ENCODE data around the gene PHC3.
A peak's percentile ranks its signal among the peaks of the same experiment; 100 is the strongest.
"Not testable (repeated sequence)": the region's sequence is repeated elsewhere in the genome, so short reads cannot be mapped to it uniquely, and the experiment has no call there.

Gene PHC3

DNA sequence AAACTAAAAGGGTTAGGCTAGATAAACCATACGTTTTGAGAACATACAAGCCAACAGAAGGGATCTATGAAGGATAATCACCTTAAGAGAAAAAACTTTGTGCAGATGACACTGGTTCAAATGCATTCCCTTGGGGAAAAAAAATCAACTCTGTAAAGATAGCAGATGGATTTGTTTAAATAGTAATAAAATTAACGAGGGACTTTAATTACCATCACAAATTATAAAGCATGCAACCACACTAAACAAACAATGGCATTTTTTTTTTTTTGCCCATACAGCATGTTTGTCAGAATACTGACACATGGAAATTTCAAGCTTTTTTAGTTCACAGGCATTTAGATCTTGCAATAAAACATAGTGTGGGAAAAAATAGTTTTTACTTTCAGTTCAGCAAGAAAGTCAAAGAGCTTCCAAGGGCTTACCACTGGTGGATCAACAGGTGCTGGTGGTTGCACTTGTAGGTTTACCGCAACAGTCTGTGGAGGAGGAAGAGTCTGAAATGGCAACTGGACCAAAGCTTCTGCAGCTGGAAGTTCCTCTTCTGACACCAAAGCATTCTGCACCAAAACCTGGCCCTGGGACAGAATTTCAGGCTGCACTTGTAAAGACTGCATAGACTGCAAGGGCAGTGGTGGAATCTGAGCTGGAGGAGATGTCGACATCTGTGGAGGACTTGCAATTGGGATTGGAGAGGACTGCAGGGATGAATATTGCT is 53.1 kb downstream of the PHC3 start:
- DNase-seq = peak; percentile 32

DNA sequence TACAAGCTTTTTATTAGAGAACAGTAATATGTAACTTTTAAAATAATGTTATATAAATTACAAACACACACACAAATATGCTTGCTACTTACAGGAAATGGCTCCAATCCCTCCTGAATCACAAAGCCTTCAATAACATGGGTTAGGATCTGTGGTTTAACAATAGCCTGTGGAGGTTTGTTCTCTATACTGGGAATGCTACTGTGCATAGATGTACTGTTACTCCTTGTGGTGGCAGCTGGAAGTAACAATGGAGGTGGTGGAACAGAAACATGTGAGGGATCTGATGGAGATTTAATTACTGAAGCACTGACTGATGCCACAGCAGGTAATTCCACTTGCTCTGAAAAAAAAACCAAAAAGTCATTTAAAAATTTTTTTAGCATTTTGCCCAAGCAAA is 64.4 kb downstream of the PHC3 start:
- DNase-seq = peak; percentile 23

DNA sequence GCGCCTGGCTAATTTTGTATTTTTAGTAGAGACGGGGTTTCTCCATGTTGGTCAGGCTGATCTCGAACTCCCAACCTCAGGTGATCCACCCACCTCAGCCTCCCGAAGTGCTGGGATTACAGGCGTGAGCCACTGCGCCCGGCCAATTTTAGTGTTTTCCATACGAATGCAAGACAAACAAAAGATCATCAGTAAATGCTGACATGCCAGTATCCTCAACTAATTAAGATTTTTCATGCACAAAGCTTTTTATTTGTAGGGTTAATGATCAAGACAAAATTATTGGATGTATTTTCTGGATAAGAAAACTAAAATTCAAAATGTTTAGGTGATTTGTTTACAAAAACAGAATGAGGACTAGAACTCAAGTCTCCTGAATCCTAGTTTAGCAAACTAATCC is 67.4 kb downstream of the PHC3 start:
- not testable (repeated sequence) for DNase-seq

DNA sequence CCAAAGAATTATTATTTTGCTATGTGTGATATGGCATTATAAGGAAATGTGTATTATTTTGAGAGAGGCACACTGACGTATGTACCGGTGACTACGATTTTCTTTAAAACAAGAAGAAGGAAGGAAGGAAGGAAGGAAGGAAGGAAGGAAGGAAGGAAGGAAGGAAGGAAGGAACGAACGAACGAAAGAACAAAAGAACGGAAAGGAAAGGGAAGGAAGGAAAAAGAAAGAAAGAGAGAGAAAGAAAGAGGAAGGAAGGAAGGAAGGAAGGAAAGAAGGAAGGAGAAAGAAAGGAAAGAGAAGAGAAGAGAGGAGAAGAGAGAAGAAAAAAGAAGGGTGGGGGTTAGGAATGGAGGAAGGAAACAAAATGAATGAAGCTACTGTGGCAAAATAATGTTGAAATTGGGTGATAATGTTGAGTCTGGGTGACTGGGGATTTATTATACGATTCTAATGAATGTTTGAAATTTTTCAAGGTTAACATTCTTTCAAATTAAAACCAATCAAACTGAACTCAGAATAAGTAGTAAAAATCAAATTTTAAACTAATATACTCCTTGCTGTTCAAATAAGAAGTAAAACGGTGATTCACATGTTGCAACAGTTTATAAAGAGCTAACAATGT is 70.3 kb downstream of the PHC3 start:
- DNase-seq = no peak

DNA sequence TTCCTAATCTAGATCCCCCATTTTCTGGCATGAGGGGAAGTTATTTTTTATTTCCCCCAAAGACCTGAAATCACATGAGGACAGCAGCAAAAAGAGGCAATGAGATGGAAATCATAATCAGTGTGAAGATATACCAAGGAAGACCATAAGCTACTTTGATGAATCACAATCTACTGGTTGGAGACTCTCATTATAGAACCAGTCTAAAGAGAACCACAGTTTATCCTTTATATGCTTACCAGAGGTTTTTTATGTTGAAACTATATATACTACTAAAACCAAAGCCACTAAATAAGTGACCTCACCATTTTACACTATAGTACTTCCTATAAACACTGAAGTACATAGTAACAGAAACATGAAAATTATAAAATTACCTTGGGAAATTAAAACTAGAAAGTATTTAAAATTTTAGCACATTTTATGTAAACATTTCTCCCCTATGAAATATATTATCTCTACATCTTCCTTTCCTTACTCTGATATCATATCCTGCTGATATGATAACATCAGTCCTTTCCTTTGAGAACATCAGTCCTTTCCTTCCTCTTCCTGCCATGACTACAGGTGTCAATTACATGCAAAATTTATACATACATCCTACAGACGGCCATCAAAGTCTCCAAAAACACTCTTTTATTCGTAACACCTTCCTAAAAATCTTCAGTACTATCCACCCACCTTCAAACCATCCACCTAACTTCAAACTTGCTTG is 71.8 kb downstream of the PHC3 start:
- no peak for DNase-seq

DNA sequence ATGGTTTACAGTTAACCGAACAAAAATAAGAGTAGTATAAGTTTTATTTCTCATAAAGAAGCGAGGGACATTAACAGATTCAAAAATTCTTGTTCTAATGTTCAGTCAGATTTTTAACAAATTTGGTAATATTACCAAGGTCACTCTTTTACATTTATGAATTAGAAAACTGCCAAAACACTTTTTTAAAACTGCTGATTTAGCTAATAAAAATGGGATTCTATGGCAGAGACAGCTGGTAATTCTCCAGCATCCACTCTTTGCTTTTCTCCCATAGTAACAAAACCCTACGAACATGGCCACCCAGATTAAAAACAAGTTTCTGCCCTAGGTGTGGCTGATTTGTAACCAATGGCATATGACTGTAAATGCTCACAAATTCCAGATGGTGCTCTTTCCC is 72.6 kb downstream of the PHC3 start:
- no peak for DNase-seq

DNA sequence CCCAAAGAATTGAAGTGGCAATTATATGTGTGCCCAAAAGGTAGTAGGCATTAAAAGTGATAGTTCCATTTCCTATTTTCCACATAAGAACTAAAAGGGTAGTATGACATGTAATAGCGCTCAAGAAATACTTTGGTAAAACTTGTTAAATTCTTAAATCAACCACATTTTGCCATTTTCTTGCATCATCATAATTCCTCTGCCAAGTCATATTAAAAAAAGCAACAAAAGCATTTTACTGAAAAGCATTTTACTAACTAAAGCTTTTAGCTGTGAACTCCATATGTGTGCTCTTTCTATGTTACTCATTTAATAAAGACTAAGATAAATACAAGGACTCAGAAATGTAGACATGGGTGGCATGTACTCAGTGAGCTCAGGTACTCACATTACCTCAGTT is 73.6 kb downstream of the PHC3 start:
- no peak for DNase-seq

DNA sequence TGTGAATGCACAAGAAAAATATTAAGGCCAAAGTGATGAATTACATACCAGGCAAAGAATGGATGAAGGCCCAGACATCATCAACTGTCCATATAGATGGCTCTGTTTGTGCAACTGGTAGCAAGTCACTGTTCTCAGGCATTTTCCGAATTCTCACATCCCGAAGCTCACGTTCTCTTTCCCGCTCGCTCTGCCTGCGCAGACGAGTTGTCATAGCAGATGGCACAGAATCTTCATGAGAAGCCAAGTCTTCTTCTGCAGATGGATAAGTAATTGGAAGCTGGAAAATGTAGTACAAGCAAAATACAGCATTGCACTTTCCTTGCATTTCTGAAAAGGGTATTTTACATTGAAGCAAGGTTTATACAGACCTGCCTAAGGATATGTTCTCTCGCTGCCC is 79.1 kb downstream of the PHC3 start:
- DNase-seq = no peak

DNA sequence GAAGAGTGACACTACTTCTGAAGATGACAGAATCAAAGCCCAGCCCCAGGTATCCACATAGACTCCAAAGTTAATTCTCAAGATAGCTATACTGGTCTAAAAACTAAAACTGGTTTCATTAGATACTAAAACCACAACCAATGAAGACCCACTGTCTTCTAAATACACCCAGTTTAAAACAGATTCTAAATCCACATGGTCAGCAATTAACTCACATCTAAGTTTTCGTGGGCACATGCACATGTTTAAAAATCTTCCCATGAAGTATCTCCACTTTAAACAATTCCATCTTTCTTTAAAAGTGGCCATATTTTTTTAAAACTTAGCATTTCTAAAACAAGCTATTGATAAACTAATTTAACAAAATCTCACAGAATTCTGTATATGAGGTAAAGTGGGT is 80.6 kb downstream of the PHC3 start:
- DNase-seq = no peak

DNA sequence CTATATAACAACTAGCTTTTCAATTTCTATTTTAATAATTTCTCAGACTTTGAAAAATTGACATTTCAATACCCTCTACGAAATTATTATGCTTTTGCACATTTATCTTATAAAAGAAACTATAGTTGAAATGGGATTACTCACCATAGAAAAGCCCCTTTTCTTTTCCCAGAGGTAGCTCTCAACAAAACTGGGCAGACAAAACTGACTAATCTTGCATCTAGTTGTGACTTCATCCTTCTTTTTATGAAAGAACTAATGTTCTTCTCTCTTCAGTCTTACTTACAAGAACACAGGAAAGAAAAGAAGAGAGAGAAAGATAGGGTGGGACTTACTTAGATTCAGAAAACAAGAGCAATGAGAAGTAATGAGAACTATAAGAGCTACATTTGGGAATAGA is 82.8 kb downstream of the PHC3 start:
- DNase-seq = no peak

DNA sequence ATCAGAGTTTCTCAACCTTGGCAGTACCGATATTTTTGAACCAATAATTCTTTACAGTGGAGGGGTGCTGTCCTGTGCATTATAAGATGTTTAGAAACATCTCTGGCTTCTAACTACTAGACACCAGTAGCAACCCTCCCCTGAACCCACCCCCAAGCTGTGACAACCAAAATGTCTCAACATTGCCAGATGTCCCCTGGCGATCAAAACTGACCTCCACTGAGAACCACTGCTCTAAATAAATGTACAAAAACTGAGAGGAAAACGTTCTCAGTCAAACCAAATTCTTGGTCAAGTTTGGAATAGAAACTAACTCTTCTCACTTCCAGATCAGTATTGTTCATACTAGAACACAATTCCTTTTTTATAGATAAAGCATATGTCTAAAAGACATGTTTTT is 85.2 kb downstream of the PHC3 start:
- DNase-seq = no peak

DNA sequence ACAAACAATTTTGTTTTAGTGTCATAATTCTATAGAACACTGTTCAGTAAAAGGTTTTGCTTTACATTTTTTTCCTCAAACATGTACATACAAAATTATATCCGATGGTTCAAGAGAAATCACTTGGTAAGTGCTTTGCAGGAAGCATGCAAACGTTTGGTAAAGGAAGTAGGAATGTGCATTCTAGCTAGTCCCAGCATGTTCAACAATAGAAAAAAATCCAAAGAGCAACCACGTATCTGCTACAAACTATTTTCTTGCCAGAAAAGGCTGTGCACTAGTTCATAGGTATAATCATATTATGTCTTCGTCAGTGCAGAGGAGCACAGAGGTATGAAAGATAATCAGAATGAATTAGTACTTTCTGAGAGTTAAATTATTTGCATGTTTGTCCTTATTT is 85.8 kb downstream of the PHC3 start:
- no peak for DNase-seq

DNA sequence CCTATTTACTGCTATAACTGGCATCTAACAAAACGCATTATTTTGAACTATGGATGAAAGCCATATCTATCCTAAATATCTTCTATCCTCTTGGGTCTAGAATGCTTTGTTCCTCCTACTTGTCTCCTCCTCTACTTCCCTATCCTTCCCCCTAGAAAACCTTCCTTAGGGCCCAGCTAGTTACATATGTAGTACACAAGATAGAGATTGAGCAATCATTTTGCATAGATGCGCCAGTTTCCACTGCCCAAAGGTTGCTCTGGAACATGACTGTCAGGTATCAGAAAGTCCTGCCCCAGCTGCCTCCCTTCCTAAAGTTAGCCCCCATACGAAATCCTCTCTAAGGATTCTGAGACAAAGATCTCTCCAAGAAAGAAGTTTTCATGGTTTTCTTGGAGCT is 88.6 kb downstream of the PHC3 start:
- no peak for DNase-seq

DNA sequence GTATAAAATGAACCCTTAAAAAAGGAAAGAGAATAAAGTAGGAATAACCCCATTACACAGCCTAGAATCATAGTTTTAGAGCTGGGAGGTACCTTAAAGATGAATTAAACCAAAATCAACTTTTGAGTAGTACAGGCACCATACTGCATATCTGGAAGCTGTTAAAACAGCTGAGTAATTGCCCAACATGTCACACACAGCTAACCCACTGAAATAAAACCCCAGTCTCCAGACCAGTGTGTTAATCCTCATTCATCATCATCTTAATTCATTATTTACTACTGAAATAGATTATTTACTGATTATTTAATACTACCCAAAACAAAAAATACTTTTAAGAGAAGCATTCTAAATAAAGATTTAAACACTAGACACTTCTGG is 90.9 kb downstream of the PHC3 start:
- DNase-seq = no peak

DNA sequence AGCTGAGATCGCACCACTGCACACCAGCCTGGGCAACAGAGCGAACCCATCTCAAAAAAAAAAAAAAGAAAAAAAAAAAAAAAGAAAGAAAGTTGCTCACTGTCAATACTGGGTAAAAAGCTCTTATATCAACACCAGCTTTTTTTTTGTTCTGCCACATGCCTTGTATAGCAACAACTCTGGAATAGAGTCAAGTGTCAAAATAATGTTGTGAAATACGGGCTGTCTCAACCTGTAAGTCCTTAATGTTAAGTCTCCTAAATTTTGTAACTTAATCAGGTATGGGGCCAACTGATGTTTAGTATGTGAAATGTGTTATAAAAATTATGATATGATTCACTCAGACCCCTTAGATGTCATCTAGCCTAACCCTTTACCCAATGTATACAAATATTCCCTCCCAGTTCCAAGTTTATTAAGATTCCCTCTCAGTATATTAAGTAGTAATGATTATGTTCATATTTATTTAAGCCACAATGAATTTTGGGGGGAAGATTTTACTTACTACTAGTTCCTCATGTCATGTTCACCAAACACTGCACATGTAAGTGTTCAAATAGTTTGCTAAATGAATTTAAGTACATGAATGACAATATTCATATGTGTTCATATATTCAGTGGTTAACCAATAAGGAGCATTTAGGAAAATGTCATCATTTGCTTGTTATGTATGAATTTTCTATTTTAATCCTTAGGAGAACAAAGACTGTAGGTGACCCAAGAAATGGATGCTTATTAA is 91.5 kb downstream of the PHC3 start:
- no peak for DNase-seq

DNA sequence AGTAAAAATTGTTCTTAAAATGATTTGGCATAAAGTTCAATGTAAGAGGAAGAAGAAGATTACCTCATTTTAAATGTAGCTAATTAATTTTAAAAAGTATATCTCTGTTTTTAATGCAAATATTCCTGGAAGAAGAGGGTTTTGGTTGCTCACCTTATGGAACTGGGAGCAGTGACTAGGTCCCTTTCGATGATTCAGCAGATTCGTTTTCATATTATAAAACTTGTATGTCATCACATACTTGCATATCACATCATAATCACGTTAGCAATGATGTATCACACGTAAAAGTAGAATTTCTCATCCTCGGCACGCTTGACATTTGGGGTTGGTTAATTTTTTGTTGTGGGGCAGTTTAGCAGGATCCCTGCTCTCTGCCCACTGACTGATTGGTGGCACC is 96.1 kb downstream of the PHC3 start:
- DNase-seq = no peak

DNA sequence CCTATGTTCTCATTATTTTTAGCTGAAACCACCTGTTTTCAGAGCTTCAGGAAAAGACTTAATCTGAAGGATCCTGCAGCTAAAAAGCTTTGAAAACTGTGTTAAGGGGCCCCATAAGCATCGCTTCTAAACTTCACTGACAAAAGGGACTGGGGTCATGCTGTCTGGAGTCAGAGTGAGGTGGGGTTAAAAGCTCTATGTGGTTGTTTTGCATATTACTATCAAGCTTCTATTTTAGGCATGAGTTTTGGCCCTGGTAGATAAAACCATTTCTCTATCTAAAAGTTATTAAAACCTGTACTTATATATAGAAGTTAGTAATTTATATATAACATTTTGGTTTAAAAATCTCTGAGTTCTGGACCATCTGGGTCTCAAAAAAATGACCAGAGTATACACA is 98.2 kb downstream of the PHC3 start:
- DNase-seq = no peak

DNA sequence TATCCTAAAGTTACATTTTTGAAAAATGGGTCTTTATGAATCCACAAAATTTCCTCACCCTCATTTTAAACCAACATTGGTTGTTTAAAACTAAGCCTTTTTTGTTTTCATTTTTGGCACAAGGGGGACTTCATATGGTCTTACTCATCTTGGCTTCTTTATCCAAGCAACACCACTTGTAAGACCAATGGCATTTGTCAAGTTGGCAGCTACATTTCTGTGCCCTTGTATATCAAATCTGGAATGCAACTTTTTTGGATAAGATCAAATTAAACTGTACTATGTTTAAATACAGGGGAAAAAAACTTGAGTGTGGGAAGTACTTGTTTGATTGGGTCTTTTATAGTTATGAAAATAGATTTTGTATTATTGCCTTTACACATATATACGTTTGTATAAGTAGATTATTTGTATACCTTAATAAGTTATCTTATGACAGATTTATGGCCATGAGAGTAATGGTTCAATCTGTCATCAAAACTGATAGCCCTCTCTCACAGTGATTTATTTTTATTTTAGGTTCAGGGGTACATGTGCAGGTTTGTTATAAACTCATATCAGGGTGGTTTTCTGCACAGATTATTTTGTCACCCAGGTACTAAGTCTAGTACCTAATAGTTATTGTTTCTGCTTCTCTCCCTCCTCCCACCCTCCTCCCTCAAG is 100.3 kb downstream of the PHC3 start:
- no peak for DNase-seq

DNA sequence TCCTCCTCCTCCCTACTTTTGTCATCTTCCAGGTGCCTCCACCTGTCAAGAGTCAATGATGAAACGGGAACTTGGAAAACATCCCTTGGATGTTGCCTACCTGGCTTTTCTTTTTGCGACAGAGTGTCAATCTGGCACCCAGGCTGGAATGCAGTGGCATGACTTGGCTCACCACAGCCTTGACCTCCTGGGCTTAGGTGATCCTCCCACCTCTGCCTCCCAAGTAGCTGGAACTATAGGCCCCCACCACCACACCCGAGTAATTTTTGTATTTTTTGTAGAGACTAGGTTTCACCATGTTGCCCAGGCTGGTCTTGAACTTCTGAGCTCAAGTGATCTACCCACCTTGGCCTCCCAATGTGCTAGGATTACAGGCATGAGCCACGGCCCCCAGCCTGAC is 100.9 kb downstream of the PHC3 start:
- no peak for DNase-seq

DNA sequence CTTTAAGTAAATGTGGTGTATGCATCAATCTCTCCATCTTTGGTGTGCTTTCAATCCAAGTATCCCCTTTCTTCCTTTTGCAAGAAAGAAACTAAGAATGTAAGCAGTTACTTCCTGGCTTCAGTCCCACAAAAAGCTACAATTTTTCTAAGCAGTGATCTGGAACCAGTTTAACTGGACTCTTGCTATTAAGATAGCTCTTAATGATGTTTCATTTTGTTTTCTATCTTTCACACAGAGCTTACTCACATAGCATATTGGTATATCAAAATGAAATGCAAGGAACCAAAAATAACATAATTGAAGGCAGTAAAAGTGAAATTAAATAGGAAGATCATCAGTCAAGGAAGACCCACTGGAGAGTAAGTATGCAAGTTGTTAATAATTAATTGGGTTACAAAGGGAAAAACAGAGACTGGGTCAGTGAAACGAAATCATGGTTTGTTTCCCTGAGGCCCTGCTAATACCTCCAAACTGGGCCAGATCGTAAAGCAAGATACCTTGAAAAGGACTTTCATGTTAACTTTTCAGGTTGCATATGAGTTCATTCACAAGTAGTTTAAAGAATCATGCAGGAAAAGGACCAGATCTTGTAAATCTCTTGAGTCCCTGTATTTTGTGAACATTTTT is 101.9 kb downstream of the PHC3 start:
- no peak for DNase-seq

DNA sequence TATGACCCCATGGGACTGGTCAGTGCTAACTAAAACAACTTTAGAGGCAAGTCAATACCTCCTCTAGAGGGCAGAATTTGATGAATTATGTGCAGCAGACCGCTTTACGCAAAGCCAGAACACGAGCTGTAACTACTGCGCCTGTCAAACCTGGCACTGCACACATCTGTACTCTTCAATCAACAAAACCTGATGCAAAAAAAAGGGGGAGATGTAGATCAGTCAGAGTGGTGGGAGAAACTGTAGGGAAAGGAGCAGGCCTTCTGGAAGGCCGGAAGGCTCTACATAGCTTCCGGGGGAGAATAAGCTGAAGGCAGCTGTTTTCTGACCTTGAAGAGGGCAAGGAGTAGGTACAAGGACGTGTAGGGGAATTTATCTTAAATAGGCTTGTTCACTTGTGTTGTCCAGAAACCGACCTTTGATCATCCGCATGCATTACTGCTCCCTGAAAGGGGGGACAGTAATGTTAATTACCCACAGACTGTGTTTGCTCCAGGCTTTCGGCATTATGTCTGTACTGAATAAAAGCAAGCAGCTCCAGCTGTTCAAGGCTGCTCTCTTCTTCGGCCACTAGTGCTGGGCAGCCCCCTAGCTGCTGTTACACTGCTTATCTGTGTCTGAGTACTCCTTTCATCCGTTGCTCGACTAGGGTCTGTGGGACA is 102.8 kb downstream of the PHC3 start:
- DNase-seq = peak; percentile 36

DNA sequence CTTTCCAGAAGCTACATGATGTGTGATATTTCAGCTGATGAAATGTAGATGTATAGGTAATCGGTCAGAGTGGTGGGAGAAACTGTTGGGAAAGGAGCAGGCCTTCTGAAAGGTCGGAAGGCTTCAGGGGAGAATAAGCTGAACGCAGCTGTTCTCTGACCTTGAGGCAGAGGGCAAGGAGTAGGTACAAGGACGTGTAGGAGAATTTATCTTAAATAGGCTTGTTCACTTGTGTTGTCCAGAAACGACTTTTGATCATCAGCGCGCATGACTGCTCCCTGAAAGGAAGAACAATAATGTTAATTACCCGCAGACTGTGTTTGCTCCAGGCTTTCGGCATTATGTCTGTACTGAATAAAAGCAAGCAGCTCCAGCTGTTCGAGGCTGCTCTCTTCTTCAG is 104.2 kb downstream of the PHC3 start:
- no peak for DNase-seq

Data from hematopoietic multipotent progenitor cell treated with erythropoietin and hydrocortisone succinate and interleukin-3 and kit ligand, for 6 days (in vitro differentiated cells).